WI38 (cell line): ENCODE measurements around the gene GLYATL1.
"Not testable (repeated sequence)": the region's sequence is repeated elsewhere in the genome, so short reads cannot be mapped to it uniquely, and the experiment has no call there.

Experiments
- H3K4me3 ChIP-seq: 2 replicates; pipeline ENCODE4 v1.5.1; 2011; ENCODE audit warnings: low read depth, mild to moderate bottlenecking, control low read depth, low read length
- CTCF ChIP-seq: IDR thresholded peaks from 2 replicates; pipeline ENCODE4 v1.5.1; 2012; ENCODE audit warnings: low read depth, mild to moderate bottlenecking, control low read depth, low read length

GLYATL1 gene

GRCh38 chr11:58994171-58994570, 54.9 kb downstream of the GLYATL1 start:
- no peak for TF ChIP-seq CTCF
- H3K4me3 ChIP-seq, result no peak overlapping the region

GRCh38 chr11:58998480-58999290, 59.4 kb downstream of the GLYATL1 start:
- no peak for TF ChIP-seq CTCF
- no peak overlapping the region for H3K4me3 ChIP-seq

- no peak overlapping the region for H3K4me3 ChIP-seq
- TF ChIP-seq CTCF, result no peak
Observed at GRCh38 chr11:58999291-58999680, 60.0 kb downstream of the GLYATL1 start.

GRCh38 chr11:59000003-59000402, 60.7 kb downstream of the GLYATL1 start:
- no peak for TF ChIP-seq CTCF
- H3K4me3 ChIP-seq, result no peak overlapping the region

- not testable (repeated sequence) for H3K4me3 ChIP-seq
Observed at GRCh38 chr11:59002006-59002405, 62.7 kb downstream of the GLYATL1 start.
